Lung (tissue), 12 donors: Measurements from ENCODE around the gene DDR1. TPM values are rescaled to one million over a fixed set of nuclear protein-coding genes. Genes with fewer than 3 reads are reported as not detected.

Experiments used
- ATAC-seq: fragments of 200-7000 bp; cut with Tn5 transposase; one replicate; pipeline ENCODE4 v1.9.1; 2020; ENCODE audit warnings: moderate number of reproducible peaks; ENCODE audit not compliant: insufficient read depth, low FRiP score
- DNase-seq, 3 donors: peaks; one replicate each; pipeline ENCODE4 v3.0.0-alpha.2; 2013 to 2017
- H3K27ac ChIP-seq, 2 donors: one replicate each; pipeline ENCODE4 v1.5.1; 2013; ENCODE audit warnings: mild to moderate bottlenecking in 2 of 2, moderate library complexity in 2 of 2, control low read depth in 1 of 2, inconsistent platforms in 1 of 2, low read depth in 1 of 2, low read length in 1 of 2
- H3K27me3 ChIP-seq, 3 donors: one replicate each; pipeline ENCODE4 v1.5.1; 2013; ENCODE audit warnings: low read length in 2 of 3; ENCODE audit not compliant: control insufficient read depth in 3 of 3, insufficient read depth in 3 of 3
- H3K36me3 ChIP-seq, 4 donors: one replicate each; pipeline ENCODE4 v1.5.1; 2013; ENCODE audit warnings: low read length in 4 of 4, mild to moderate bottlenecking in 1 of 4, moderate library complexity in 1 of 4; ENCODE audit not compliant: control insufficient read depth in 4 of 4, insufficient read depth in 4 of 4
- H3K4me1 ChIP-seq, 5 donors: one replicate each; pipeline ENCODE4 v1.5.1; 2013; ENCODE audit warnings: low read length in 5 of 5, mild to moderate bottlenecking in 2 of 5, moderate library complexity in 1 of 5; ENCODE audit not compliant: control insufficient read depth in 5 of 5, insufficient read depth in 5 of 5
- H3K4me3 ChIP-seq: one replicate; pipeline ENCODE4 v1.5.1; 2013; ENCODE audit warnings: mild to moderate bottlenecking, control low read depth, moderate library complexity
- H3K9ac ChIP-seq, 2 donors: one replicate each; pipeline ENCODE4 v1.5.1; 2013; ENCODE audit warnings: low read length in 2 of 2, control low read depth in 1 of 2; ENCODE audit not compliant: insufficient read depth in 1 of 2
- H3K9me3 ChIP-seq, 4 donors: one replicate each; pipeline ENCODE4 v1.5.1; 2013; ENCODE audit warnings: low read length in 3 of 4, mild to moderate bottlenecking in 1 of 4, moderate library complexity in 1 of 4; ENCODE audit not compliant: control insufficient read depth in 4 of 4, insufficient read depth in 3 of 4
- CTCF ChIP-seq: IDR thresholded peaks from 2 replicates; pipeline ENCODE4 v1.5.1; 2012; ENCODE audit warnings: mild to moderate bottlenecking; ENCODE audit errors: control extremely low read depth, extremely low read depth
- WGBS, 2 donors: extraction: QIAGEN DNeasy Blood & Tissue Kit; methylation state at CpG; one replicate each; pipeline ENCODE4 v1.1.7; 2013; 5-methylcytosine and 5-hydroxymethylcytosine counted together
- polyA plus RNA-seq, 2 donors: library from polyadenylated mRNA; stranded (reverse); fragments of 200-250 nt; gene quantifications; one replicate each; pipeline ENCODE4 v1.2.1, GENCODE V29; 2013
- total RNA-seq, 2 donors: library from RNA; depleted of rRNA in 1 of 2; stranded (reverse); fragments of >200 nt in 1 of 2; gene quantifications; one replicate each; pipeline ENCODE4 v1.2.1, GENCODE V29; 2014 to 2021
- donor health status: control.
- donor health status: control.
- donor health status: Bipolar disorder and iron deficiency.
- donor health status: healthy.
- donor health status: DM: yes; HTN: yes; CAD: no.

Gene DDR1
- total and polyA plus RNA-seq, 4 donors, result 39.5 to 134 (median 98.1) TPM

- no peaks in the 10 kb centered on the region for H3K27me3 ChIP-seq
- no peak overlapping the region for H3K4me3 ChIP-seq
- H3K4me1 ChIP-seq, result peaks cover 0 to 11% (median under 1%) of the 10 kb centered on the region in 5 donors
- no peak for TF ChIP-seq CTCF
- no peak overlapping the region for H3K9ac ChIP-seq
- no peak overlapping the region for H3K27ac ChIP-seq
- peaks cover 0 to 47% (median 38%) of the 10 kb centered on the region in 4 donors for H3K36me3 ChIP-seq
- DNase-seq (no peak), ATAC-seq (no peak)
- H3K9me3 ChIP-seq, result no peaks in the 10 kb centered on the region
- 91 to 92% methylated on average over 16 of the region's 16 CpGs for WGBS, 2 donors
Observed at GRCh38 chr6:30893001-30893591, 8.8 kb downstream of the DDR1 start.

- DNase-seq (no peak), ATAC-seq (no peak)
- H3K9ac ChIP-seq, result no peak overlapping the region
- TF ChIP-seq CTCF, result no peak
- H3K4me3 ChIP-seq, result no peak overlapping the region
- peaks cover 0 to 47% (median 40%) of the 10 kb centered on the region in 4 donors for H3K36me3 ChIP-seq
- H3K27ac ChIP-seq, result no peak overlapping the region
- 95 to 96% methylated on average over 8 of the region's 8 CpGs for WGBS, 2 donors
- peaks cover 0 to 6% (median 0%) of the 10 kb centered on the region in 5 donors for H3K4me1 ChIP-seq
- H3K9me3 ChIP-seq, result no peaks in the 10 kb centered on the region
- H3K27me3 ChIP-seq, result no peaks in the 10 kb centered on the region
Observed at GRCh38 chr6:30893666-30894065, 9.3 kb downstream of the DDR1 start.

- no peak for TF ChIP-seq CTCF
- WGBS, 2 donors, result 94 to 95% methylated on average over 12 of the region's 12 CpGs
- no peak for DNase-seq
- Histone ChIP-seq H3K27me3 (no peaks in the 10 kb centered on the region), H3K36me3 (peaks cover 0 to 43% (median 37%) of the 10 kb centered on the region in 4 donors), H3K4me3 (no peak overlapping the region), H3K27ac (no peak overlapping the region), H3K9me3 (no peaks in the 10 kb centered on the region), H3K9ac (no peak overlapping the region), H3K4me1 (no peaks in the 10 kb centered on the region)
- ATAC-seq, result no peak
Observed at GRCh38 chr6:30894381-30894780, 10.1 kb downstream of the DDR1 start.

- Histone ChIP-seq H3K9me3 (no peaks in the 10 kb centered on the region), H3K4me1 (no peaks in the 10 kb centered on the region), H3K27ac (no peak overlapping the region), H3K36me3 (peaks cover 0 to 40% (median 34%) of the 10 kb centered on the region in 4 donors), H3K4me3 (no peak overlapping the region), H3K27me3 (no peaks in the 10 kb centered on the region), H3K9ac (no peak overlapping the region)
- 92 to 98% methylated on average over 3 of the region's 3 CpGs for WGBS, 2 donors
- no peak for TF ChIP-seq CTCF
- ATAC-seq (no peak), DNase-seq (no peak)
Observed at GRCh38 chr6:30894935-30895334, 10.6 kb downstream of the DDR1 start.
